HAP-1 (cell line): Measurements from ENCODE around the gene HTRA3.

Experiments used
- DNase-seq, 2 experiments: peaks; one replicate each; pipeline ENCODE4 v3.0.0-alpha.2; 2016 to 2020; ENCODE audit warnings: low spot score in 2 of 2
- H3K27me3 ChIP-seq: fragments of 250-450 bp; sonication (Bioruptor Pico); 2 replicates; pipeline ENCODE4 v1.5.1; 2020; ENCODE audit warnings: low read depth, mild to moderate bottlenecking, moderate library complexity
- H3K36me3 ChIP-seq: fragments of 250-450 bp; sonication (Bioruptor Pico); replicated peaks from 2 replicates; pipeline ENCODE4 v1.5.1; 2020; ENCODE audit warnings: mild to moderate bottlenecking
- H3K4me1 ChIP-seq: fragments of 250-450 bp; sonication (Bioruptor Pico); 2 replicates; pipeline ENCODE4 v1.5.1; 2020; ENCODE audit warnings: mild to moderate bottlenecking
- H3K4me3 ChIP-seq: fragments of 250-450 bp; sonication (Bioruptor Pico); 2 replicates; pipeline ENCODE4 v1.5.1; 2020; ENCODE audit warnings: mild to moderate bottlenecking, moderate library complexity
- H3K9me3 ChIP-seq: fragments of 250-450 bp; sonication (Bioruptor Pico); 2 replicates; pipeline ENCODE4 v1.5.1; 2020; ENCODE audit warnings: mild to moderate bottlenecking, moderate library complexity
- in situ Hi-C: fragments of 300-500 bp; cut with MboI; formaldehyde crosslinking; loops from 3 replicates; pipeline ENCODE4 v1.14.3; 2020; ENCODE audit warnings: low sequenced_read_pairs, inconsistent platforms, mixed read lengths

HTRA3 gene

GRCh38 chr4:8287343-8288280 is 18.1 kb downstream of the HTRA3 start:
- Histone ChIP-seq H3K9me3 (no peaks in the 10 kb centered on the region), H3K4me3 (no peak overlapping the region), H3K27me3 (no peaks in the 10 kb centered on the region), H3K4me1 (no peaks in the 10 kb centered on the region), H3K36me3 (no peaks in the 10 kb centered on the region)
- DNase-seq, result no peak
- in situ Hi-C loops, result no loop called here

GRCh38 chr4:8289151-8289750 is 19.7 kb downstream of the HTRA3 start:
- Histone ChIP-seq H3K4me1 (no peaks in the 10 kb centered on the region), H3K4me3 (no peak overlapping the region), H3K36me3 (no peaks in the 10 kb centered on the region), H3K27me3 (no peaks in the 10 kb centered on the region), H3K9me3 (no peaks in the 10 kb centered on the region)
- DNase-seq, result no peak
- in situ Hi-C loops, result no loop called here

- H3K36me3 ChIP-seq, result no peaks in the 10 kb centered on the region
- no peaks in the 10 kb centered on the region for H3K9me3 ChIP-seq
- H3K27me3 ChIP-seq, result no peaks in the 10 kb centered on the region
- in situ Hi-C loops, result no loop called here
- no peaks in the 10 kb centered on the region for H3K4me1 ChIP-seq
- no peak overlapping the region for H3K4me3 ChIP-seq
- DNase-seq, result no peak
Measured at GRCh38 chr4:8289956-8290700, 20.6 kb downstream of the HTRA3 start.

- no peak overlapping the region for H3K4me3 ChIP-seq
- H3K36me3 ChIP-seq, result no peaks in the 10 kb centered on the region
- no peaks in the 10 kb centered on the region for H3K4me1 ChIP-seq
- H3K9me3 ChIP-seq, result no peaks in the 10 kb centered on the region
- DNase-seq, result no peak
- in situ Hi-C loops, result no loop called here
- H3K27me3 ChIP-seq, result no peaks in the 10 kb centered on the region
Measured at GRCh38 chr4:8290701-8290970, 21.1 kb downstream of the HTRA3 start.

GRCh38 chr4:8291036-8291682 is 21.6 kb downstream of the HTRA3 start:
- Histone ChIP-seq H3K4me3 (no peak overlapping the region), H3K27me3 (no peaks in the 10 kb centered on the region), H3K4me1 (no peaks in the 10 kb centered on the region), H3K36me3 (no peaks in the 10 kb centered on the region), H3K9me3 (no peaks in the 10 kb centered on the region)
- in situ Hi-C loops, result no loop called here
- DNase-seq, result no peak

- no peaks in the 10 kb centered on the region for H3K36me3 ChIP-seq
- in situ Hi-C loops, result no loop called here
- no peaks in the 10 kb centered on the region for H3K9me3 ChIP-seq
- no peaks in the 10 kb centered on the region for H3K27me3 ChIP-seq
- no peaks in the 10 kb centered on the region for H3K4me1 ChIP-seq
- DNase-seq, result no peak
- H3K4me3 ChIP-seq, result no peak overlapping the region
Measured at GRCh38 chr4:8291701-8292477, 22.3 kb downstream of the HTRA3 start.

GRCh38 chr4:8292478-8293107 is 23.0 kb downstream of the HTRA3 start:
- H3K9me3 ChIP-seq, result no peaks in the 10 kb centered on the region
- in situ Hi-C loops, result no loop called here
- H3K4me1 ChIP-seq, result no peaks in the 10 kb centered on the region
- H3K27me3 ChIP-seq, result no peaks in the 10 kb centered on the region
- H3K36me3 ChIP-seq, result no peaks in the 10 kb centered on the region
- DNase-seq, result no peak
- H3K4me3 ChIP-seq, result no peak overlapping the region

GRCh38 chr4:8293131-8293975 is 23.8 kb downstream of the HTRA3 start:
- no peaks in the 10 kb centered on the region for H3K27me3 ChIP-seq
- in situ Hi-C loops, result no loop called here
- H3K36me3 ChIP-seq, result no peaks in the 10 kb centered on the region
- H3K9me3 ChIP-seq, result no peaks in the 10 kb centered on the region
- H3K4me3 ChIP-seq, result no peak overlapping the region
- H3K4me1 ChIP-seq, result no peaks in the 10 kb centered on the region
- no peak for DNase-seq

- in situ Hi-C loops, result no loop called here
- H3K4me3 ChIP-seq, result no peak overlapping the region
- no peaks in the 10 kb centered on the region for H3K36me3 ChIP-seq
- H3K4me1 ChIP-seq, result no peaks in the 10 kb centered on the region
- H3K27me3 ChIP-seq, result no peaks in the 10 kb centered on the region
- no peaks in the 10 kb centered on the region for H3K9me3 ChIP-seq
- no peak for DNase-seq
Measured at GRCh38 chr4:8294036-8294435, 24.5 kb downstream of the HTRA3 start.

GRCh38 chr4:8294775-8295174 is 25.2 kb downstream of the HTRA3 start:
- Histone ChIP-seq H3K4me3 (no peak overlapping the region), H3K27me3 (no peaks in the 10 kb centered on the region), H3K4me1 (no peaks in the 10 kb centered on the region), H3K36me3 (no peaks in the 10 kb centered on the region), H3K9me3 (no peaks in the 10 kb centered on the region)
- in situ Hi-C loops, result no loop called here
- no peak for DNase-seq

- Histone ChIP-seq H3K4me1 (no peaks in the 10 kb centered on the region), H3K9me3 (no peaks in the 10 kb centered on the region), H3K27me3 (no peaks in the 10 kb centered on the region), H3K4me3 (no peak overlapping the region), H3K36me3 (no peaks in the 10 kb centered on the region)
- no peak for DNase-seq
- in situ Hi-C loops, result no loop called here
Measured at GRCh38 chr4:8295471-8295870, 25.9 kb downstream of the HTRA3 start.

GRCh38 chr4:8296491-8296890 is 26.9 kb downstream of the HTRA3 start:
- no peak for DNase-seq
- Histone ChIP-seq H3K27me3 (no peaks in the 10 kb centered on the region), H3K4me3 (no peak overlapping the region), H3K4me1 (no peaks in the 10 kb centered on the region), H3K36me3 (no peaks in the 10 kb centered on the region), H3K9me3 (no peaks in the 10 kb centered on the region)
- in situ Hi-C loops, result no loop called here
